ENCODE results near the gene CLEC3B. TPM values are rescaled to one million over a fixed set of nuclear protein-coding genes. Genes with fewer than 3 reads are reported as not detected.

The CLEC3B gene
- total and polyA plus RNA-seq, 10 of the 15 experiments (the other 5 are each of a cell fraction or from before 2014, with no cell fraction given), result 0.23 TPM; not detected in 9

DNA sequence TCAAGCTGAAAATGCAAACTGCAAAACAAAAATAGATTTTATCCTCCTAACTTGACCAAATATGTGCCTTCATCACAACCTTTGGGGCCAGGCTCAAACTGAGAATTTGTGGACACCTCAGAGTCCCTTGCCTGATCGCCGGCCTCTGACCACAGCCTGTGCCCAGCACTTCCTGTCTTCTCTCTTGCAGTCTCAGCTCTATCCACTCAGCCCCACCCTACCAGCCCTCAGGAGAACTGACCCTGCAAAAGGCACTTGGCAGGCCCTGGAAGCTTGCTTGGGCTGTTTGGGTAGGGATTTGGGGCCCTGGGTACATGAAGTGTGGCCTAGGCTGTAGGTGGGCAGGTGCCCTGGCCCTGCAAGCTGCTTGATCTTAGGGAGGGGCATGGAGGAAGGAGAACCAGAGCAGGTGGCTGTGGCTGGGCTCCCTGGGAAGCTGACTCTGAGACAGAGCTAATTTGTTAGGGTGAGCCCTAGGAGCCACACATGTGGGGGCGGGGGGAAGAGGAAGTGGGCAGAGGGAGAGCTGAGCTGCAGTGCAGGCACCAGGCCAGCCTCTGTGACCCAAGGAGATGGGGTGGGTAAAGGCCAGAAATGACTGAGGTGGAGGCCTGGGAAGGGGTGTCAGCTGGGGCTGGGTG lies 8.6 kb downstream of the CLEC3B start:
- no peak for DNase-seq (ENCODE audit: low read depth, low spot score)
- no peaks in the 10 kb centered on the region for H4K20me1 ChIP-seq (ENCODE audit: control insufficient read depth, insufficient read depth)
- peak; percentile 77 for ATAC-seq
- no peak overlapping the region for H3K4me2 ChIP-seq (ENCODE audit: control insufficient read depth, insufficient read depth)
- no peaks in the 10 kb centered on the region; a peak in 1 of 4 replicates for H3K36me3 ChIP-seq (ENCODE audit: control insufficient read depth in 2 of 2, insufficient read depth in 2 of 2, low read length in 1 of 2)
- FAIRE-seq, result no peak
- H3K27me3 ChIP-seq (replicated peaks in 1 of 2; ENCODE audit: control insufficient read depth in 2 of 2, insufficient read depth in 2 of 2, low read length in 1 of 2), result no peaks in the 10 kb centered on the region; a peak in 2 of 4 replicates
- no peak overlapping the region for H2AFZ ChIP-seq (ENCODE audit: control insufficient read depth, low read depth, low read length)
- ChIA-PET POLR2A (no interaction called here), CTCF (interaction anchor here (0.7 to 16.5 kb wide), 6 partner anchors 20 to 501 kb away, joined by 3 to 416 read pairs (median 3); no protein-coding TSS in a partner anchor), SMC1A (ENCODE audit: uncharacterized antibody, unreplicated experiment) (interaction anchor here (0.6 to 1.4 kb wide), 9 partner anchors 9 to 1475 kb away, joined by 3 to 6 read pairs (median 3); partner anchors contain the start of gene CLEC3B), RAD21 (ENCODE audit: unreplicated experiment) (interaction anchor here (1.0 to 1.2 kb wide), 4 partner anchors 37 to 296 kb away, joined by 3 to 6 read pairs (median 4); no protein-coding TSS in a partner anchor)
- no peaks in the 10 kb centered on the region for H3K9me3 ChIP-seq (replicated peaks; ENCODE audit: control insufficient read depth, insufficient read depth, low read length)
- no peaks in the 10 kb centered on the region for H3K79me2 ChIP-seq (ENCODE audit: control insufficient read depth, insufficient read depth, low read length)
- H3K4me3 ChIP-seq, result no peak overlapping the region
- intact Hi-C loops (cut with micrococcal nuclease; ENCODE audit: unreplicated experiment), result loop anchor here (5.0 kb wide), 1 partner anchor 623 kb away; no protein-coding TSS in a partner anchor
- in situ Hi-C loops (cut with MboI), result loop anchor here (5.0 kb wide), 4 partner anchors 178 to 893 kb away; no protein-coding TSS in a partner anchor
- H3K4me1 ChIP-seq (ENCODE audit: control insufficient read depth, insufficient read depth, low read length), result peaks cover 9% of the 10 kb centered on the region
- WGBS (ENCODE audit: insufficient coverage, insufficient replicate concordance, low lambda C conversion rate, missing lambda C conversion rate), result 3% methylated on average over 3 of the region's 3 CpGs
- no peak overlapping the region for H3K27ac ChIP-seq (ENCODE audit: control insufficient read depth, insufficient read depth)
- H3K9ac ChIP-seq (ENCODE audit: control insufficient read depth, insufficient read depth, low read length), result no peak overlapping the region
- BruUV-seq (replicated peaks), result no TSS peak
- TF ChIP-seq GATAD2B (conservative IDR thresholded peaks at IDR 0.05; ENCODE audit: low read depth) (0 out of 2 replicates have a peak, but pooled peaks have one; percentile 51), PAX8 (IDR thresholded peaks at IDR 0.05) (no peak), YY1 (IDR thresholded peaks at IDR 0.05; ENCODE audit: low read depth, low read length) (no peak), IRF4 (IDR thresholded peaks at IDR 0.05; ENCODE audit: low read depth, low read length) (no peak), MTA3 (IDR thresholded peaks at IDR 0.05; ENCODE audit: borderline replicate concordance, low read length) (no peak), SPI1 (IDR thresholded peaks at IDR 0.05; ENCODE audit: borderline replicate concordance, insufficient read depth, low read depth, low read length) (peak; percentile 78; the same call in 1 of the 2 replicates), RBBP5 (conservative IDR thresholded peaks at IDR 0.05) (no peak), BMI1 (IDR thresholded peaks at IDR 0.05; ENCODE audit: borderline replicate concordance) (no peak), JUND (IDR thresholded peaks at IDR 0.05; ENCODE audit: low read depth, low read length) (no peak), GABPA (IDR thresholded peaks at IDR 0.05; ENCODE audit: low read depth) (no peak), BACH1 (IDR thresholded peaks at IDR 0.05; ENCODE audit: borderline replicate concordance) (no peak), KLF5 (IDR thresholded peaks at IDR 0.05; ENCODE audit: partially characterized antibody) (no peak), SREBF2 (IDR thresholded peaks at IDR 0.05; ENCODE audit: low read length) (no peak), NFYA (IDR thresholded peaks at IDR 0.05; ENCODE audit: borderline replicate concordance, low read depth, low read length) (no peak), CHD4 (IDR thresholded peaks at IDR 0.05) (no peak), SIX5 (IDR thresholded peaks at IDR 0.05; ENCODE audit: low read depth, low read length, severe bottlenecking) (no peak), ETV6 (conservative IDR thresholded peaks at IDR 0.05 in 1 of 2, IDR thresholded peaks at IDR 0.05 in 1 of 2; ENCODE audit: borderline replicate concordance in 1 of 2, low read depth in 1 of 2) (no peak)
- TF ChIP-seq, protein P1, sequence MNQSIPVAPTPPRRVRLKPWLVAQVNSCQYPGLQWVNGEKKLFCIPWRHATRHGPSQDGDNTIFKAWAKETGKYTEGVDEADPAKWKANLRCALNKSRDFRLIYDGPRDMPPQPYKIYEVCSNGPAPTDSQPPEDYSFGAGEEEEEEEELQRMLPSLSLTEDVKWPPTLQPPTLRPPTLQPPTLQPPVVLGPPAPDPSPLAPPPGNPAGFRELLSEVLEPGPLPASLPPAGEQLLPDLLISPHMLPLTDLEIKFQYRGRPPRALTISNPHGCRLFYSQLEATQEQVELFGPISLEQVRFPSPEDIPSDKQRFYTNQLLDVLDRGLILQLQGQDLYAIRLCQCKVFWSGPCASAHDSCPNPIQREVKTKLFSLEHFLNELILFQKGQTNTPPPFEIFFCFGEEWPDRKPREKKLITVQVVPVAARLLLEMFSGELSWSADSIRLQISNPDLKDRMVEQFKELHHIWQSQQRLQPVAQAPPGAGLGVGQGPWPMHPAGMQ (IDR thresholded peaks at IDR 0.05; ENCODE audit: borderline replicate concordance), result no peak
- TF ChIP-seq, protein P2, sequence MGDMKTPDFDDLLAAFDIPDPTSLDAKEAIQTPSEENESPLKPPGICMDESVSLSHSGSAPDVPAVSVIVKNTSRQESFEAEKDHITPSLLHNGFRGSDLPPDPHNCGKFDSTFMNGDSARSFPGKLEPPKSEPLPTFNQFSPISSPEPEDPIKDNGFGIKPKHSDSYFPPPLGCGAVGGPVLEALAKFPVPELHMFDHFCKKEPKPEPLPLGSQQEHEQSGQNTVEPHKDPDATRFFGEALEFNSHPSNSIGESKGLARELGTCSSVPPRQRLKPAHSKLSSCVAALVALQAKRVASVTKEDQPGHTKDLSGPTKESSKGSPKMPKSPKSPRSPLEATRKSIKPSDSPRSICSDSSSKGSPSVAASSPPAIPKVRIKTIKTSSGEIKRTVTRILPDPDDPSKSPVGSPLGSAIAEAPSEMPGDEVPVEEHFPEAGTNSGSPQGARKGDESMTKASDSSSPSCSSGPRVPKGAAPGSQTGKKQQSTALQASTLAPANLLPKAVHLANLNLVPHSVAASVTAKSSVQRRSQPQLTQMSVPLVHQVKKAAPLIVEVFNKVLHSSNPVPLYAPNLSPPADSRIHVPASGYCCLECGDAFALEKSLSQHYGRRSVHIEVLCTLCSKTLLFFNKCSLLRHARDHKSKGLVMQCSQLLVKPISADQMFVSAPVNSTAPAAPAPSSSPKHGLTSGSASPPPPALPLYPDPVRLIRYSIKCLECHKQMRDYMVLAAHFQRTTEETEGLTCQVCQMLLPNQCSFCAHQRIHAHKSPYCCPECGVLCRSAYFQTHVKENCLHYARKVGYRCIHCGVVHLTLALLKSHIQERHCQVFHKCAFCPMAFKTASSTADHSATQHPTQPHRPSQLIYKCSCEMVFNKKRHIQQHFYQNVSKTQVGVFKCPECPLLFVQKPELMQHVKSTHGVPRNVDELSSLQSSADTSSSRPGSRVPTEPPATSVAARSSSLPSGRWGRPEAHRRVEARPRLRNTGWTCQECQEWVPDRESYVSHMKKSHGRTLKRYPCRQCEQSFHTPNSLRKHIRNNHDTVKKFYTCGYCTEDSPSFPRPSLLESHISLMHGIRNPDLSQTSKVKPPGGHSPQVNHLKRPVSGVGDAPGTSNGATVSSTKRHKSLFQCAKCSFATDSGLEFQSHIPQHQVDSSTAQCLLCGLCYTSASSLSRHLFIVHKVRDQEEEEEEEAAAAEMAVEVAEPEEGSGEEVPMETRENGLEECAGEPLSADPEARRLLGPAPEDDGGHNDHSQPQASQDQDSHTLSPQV (IDR thresholded peaks at IDR 0.05), result no peak
